Measurements from ENCODE around the gene SDHA.

- no peak for TF ChIP-seq CTCF (IDR thresholded peaks at IDR 0.05; ENCODE audit: control extremely low read depth in 1 of 3, insufficient read depth in 1 of 3, low read depth in 1 of 3, low read length in 3 of 3)
- TF ChIP-seq, protein P1, sequence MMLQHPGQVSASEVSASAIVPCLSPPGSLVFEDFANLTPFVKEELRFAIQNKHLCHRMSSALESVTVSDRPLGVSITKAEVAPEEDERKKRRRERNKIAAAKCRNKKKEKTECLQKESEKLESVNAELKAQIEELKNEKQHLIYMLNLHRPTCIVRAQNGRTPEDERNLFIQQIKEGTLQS (IDR thresholded peaks at IDR 0.05; ENCODE audit: insufficient read depth, low read depth, low read length): no peak
- TF ChIP-seq GABPA (IDR thresholded peaks at IDR 0.05; ENCODE audit: borderline replicate concordance, insufficient read depth, low read length): no peak
- TF ChIP-seq MAFK (IDR thresholded peaks at IDR 0.05; ENCODE audit: low read depth, low read length): no peak
- TF ChIP-seq CBX5 (IDR thresholded peaks at IDR 0.05; ENCODE audit: low read depth, low read length): no peak
- no peak for TF ChIP-seq CEBPB (IDR thresholded peaks at IDR 0.05; ENCODE audit: low read depth, low read length)
- TF ChIP-seq POLR2AphosphoS5 (IDR thresholded peaks at IDR 0.05; ENCODE audit: low read depth, low read length): no peak
- TF ChIP-seq EZH2 (IDR thresholded peaks at IDR 0.05; ENCODE audit: low read depth, low read length, severe bottlenecking): no peak
- TF ChIP-seq TAF7 (optimal IDR thresholded peaks at IDR 0.05; ENCODE audit: borderline replicate concordance, low read depth, low read length): no peak
- no peak for TF ChIP-seq SP4 (IDR thresholded peaks at IDR 0.05; ENCODE audit: low read length)
- no peak for TF ChIP-seq EP300 (IDR thresholded peaks at IDR 0.05; ENCODE audit: borderline replicate concordance in 1 of 2, low read depth in 2 of 2, low read length in 2 of 2)
- TF ChIP-seq BACH1 (IDR thresholded peaks at IDR 0.05; ENCODE audit: low read length): no peak
- no peak for TF ChIP-seq SP1 (IDR thresholded peaks at IDR 0.05; ENCODE audit: low read depth, low read length)
- no peak for TF ChIP-seq CREB1 (IDR thresholded peaks at IDR 0.05)
Measured at GRCh38 chr5:306011-306805, 88.1 kb downstream of the SDHA start.
